Activated CD4-positive, alpha-beta T cell treated with anti-CD3 and anti-CD28 coated beads, Interleukin-2, amount 10 ng/mL, durations not matched to agents 24 days and 14 days (primary cell): ENCODE measurements around the gene SLC22A23. TPM values are rescaled to one million over a fixed set of nuclear protein-coding genes. Genes with fewer than 3 reads are reported as not detected.

ENCODE experiments used
- DNase-seq: peaks from one replicate; pipeline ENCODE4 v3.0.0; 2022
- H3K27ac Mint-ChIP-seq: one replicate; pipeline ENCODE4 v1.8.0; 2022; ENCODE audit warnings: mild to moderate bottlenecking, mixed read lengths
- H3K27me3 Mint-ChIP-seq: one replicate; pipeline ENCODE4 v1.8.0; 2022; ENCODE audit warnings: mixed read lengths
- H3K36me3 Mint-ChIP-seq: one replicate; pipeline ENCODE4 v1.8.0; 2022; ENCODE audit warnings: low read depth, mild to moderate bottlenecking, mixed read lengths
- H3K4me1 Mint-ChIP-seq: one replicate; pipeline ENCODE4 v1.8.0; 2021; ENCODE audit warnings: mixed read lengths
- H3K4me3 Mint-ChIP-seq: one replicate; pipeline ENCODE4 v1.8.0; 2022; ENCODE audit warnings: mild to moderate bottlenecking, moderate library complexity, mixed read lengths
- H3K9me3 Mint-ChIP-seq: one replicate; pipeline ENCODE4 v1.8.0; 2021; ENCODE audit warnings: mixed read lengths
- intact Hi-C: fragments of 100-400 bp; cut with micrococcal nuclease; formaldehyde crosslinking; loops from one replicate; pipeline ENCODE4 v1.15.1; 2023
- total RNA-seq: library from RNA; stranded (reverse); gene quantifications from 2 replicates; pipeline ENCODE4 v1.2.3, GENCODE V29; 2022

SLC22A23 gene
- total RNA-seq, 1 donor from 2014 or later = 0.12 TPM

DNA sequence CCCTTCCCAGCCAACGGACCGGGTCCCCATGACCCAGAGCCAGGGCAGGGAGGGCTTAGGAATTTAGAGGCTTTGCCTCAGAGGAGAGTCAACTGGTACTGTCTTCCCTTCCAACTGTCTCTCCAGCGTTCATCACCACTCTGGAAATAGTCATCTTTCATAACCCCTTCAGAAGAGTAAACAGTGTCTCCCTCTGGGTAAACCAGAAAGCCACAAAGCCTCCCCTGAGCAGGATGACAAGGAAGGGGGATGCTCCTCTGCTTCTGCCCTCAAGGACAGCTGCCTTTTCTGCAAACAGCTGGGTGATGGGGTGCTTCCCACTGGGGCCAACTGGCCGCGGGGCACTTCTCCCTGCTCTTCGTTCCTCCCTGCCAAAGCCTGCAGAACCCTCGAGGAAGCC lies 108.0 kb downstream of the SLC22A23 start:
- no peaks in the 10 kb centered on the region for H3K4me1 Mint-ChIP-seq
- DNase-seq = no peak
- H3K36me3 Mint-ChIP-seq = no peaks in the 10 kb centered on the region
- no peak overlapping the region for H3K4me3 Mint-ChIP-seq
- no peaks in the 10 kb centered on the region for H3K9me3 Mint-ChIP-seq
- no peak overlapping the region for H3K27ac Mint-ChIP-seq
- intact Hi-C loops = no loop called here
- H3K27me3 Mint-ChIP-seq = peaks cover 17% of the 10 kb centered on the region

DNA sequence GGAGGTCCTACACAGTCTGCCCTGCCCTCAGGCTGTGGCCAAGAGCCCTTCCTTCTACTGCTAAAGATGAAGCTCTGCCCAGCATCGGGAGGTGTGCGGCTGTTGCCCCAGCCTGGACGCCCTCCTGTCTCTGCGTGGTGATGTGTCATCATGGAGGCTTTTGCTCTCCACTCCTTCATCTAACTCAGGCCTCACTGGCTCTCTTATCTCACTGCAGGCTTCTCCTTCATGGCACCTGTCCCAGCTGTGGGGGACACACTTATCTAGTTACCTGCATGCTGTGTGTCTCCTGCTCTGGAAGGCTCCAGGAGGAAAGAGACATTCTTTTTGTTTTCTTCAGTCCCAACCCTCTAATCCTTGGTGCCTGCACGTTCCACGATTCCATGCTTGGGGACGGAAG lies 109.0 kb downstream of the SLC22A23 start:
- Mint-ChIP-seq H3K27me3 (peaks cover 13% of the 10 kb centered on the region), H3K36me3 (no peaks in the 10 kb centered on the region), H3K4me1 (no peaks in the 10 kb centered on the region), H3K27ac (no peak overlapping the region), H3K4me3 (no peak overlapping the region), H3K9me3 (no peaks in the 10 kb centered on the region)
- DNase-seq = no peak
- intact Hi-C loops = no loop called here

GRCh38 chr6:3347247-3347646 lies 109.6 kb downstream of the SLC22A23 start:
- DNase-seq = no peak
- Mint-ChIP-seq H3K27ac (no peak overlapping the region), H3K4me3 (no peak overlapping the region), H3K4me1 (no peaks in the 10 kb centered on the region), H3K27me3 (peaks cover 12% of the 10 kb centered on the region), H3K36me3 (no peaks in the 10 kb centered on the region), H3K9me3 (no peaks in the 10 kb centered on the region)
- intact Hi-C loops = no loop called here

DNA sequence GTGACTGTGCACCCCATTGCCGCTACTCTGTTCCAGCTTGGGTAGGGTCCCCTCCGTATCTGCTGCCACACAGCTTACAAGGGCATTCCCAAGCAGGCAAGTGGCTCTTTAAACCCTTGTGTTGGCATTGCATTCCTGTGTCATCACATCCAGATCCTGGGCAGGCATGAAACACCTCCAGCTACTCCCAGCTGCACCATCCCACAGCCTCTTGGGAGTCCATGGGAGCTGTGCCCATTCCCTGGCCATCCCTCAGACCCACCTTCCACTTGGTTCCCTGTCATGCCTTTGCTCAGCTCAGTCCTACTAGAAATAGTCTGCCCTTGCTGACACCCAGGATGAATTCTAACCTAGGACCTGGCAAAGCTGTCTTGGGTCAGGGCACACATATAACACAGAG lies 110.4 kb downstream of the SLC22A23 start:
- Mint-ChIP-seq H3K27ac (no peak overlapping the region), H3K27me3 (peaks cover 10% of the 10 kb centered on the region), H3K9me3 (no peaks in the 10 kb centered on the region), H3K4me3 (no peak overlapping the region), H3K4me1 (no peaks in the 10 kb centered on the region), H3K36me3 (no peaks in the 10 kb centered on the region)
- intact Hi-C loops = no loop called here
- no peak for DNase-seq

DNA sequence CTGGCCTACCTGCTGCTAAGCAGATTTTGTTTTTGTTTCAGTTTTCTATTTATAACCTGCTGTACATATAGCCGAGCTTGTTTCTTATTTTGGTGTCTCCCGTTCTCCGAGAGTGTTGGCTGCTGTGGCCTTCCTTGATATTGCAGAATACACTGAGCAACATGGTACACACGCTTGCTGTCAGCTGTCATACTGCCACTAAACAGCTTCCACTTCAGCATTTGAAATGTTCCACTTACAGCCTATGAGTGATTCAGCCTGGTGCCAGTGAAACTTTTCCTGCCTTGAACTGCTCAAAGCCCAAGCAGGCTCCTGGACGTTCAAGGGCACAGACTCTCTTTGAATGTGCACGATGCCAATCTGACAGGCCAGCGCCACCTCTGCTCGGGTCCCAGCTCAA lies 111.0 kb downstream of the SLC22A23 start:
- Mint-ChIP-seq H3K27ac (no peak overlapping the region), H3K27me3 (peaks cover 12% of the 10 kb centered on the region), H3K4me1 (no peaks in the 10 kb centered on the region), H3K4me3 (no peak overlapping the region), H3K9me3 (no peaks in the 10 kb centered on the region), H3K36me3 (no peaks in the 10 kb centered on the region)
- no peak for DNase-seq
- intact Hi-C loops = no loop called here

DNA sequence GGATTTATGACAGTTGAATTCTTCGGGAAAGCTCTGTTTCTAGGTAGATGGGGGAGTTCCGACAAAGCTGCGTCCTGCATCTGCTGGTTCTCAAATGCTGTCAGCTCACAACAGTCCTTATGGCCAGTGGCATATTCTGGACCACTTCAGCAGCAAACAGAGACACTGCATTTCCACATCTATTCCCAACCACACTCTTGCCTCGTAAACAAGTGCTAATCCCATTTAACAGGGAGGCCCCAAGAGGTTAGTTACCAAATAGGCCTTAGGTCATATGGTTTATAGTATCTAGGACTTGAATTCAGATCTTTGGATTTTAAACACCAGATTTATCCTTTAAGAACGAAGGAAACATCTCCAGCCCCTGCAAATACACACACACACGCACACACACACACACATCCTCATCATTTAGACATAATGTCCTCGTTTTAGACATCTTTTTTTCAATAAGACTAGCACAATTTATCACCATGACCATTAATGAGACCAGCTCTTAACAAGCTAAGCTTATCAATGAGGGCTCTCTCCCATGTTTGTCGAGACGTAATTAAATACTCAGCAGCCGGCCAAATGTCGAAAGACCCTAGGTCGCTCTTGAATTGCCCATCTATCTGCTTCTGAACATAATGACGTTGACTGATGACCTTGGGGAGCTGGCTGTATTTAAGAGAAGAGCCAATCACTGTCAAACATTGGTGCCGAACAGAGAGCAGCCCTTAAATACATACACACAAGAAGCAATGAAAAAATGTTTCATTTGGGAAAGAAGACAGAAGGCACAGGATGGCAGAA lies 113.6 kb downstream of the SLC22A23 start:
- intact Hi-C loops = no loop called here
- Mint-ChIP-seq H3K4me1 (peaks cover 2% of the 10 kb centered on the region), H3K36me3 (no peaks in the 10 kb centered on the region), H3K4me3 (no peak overlapping the region), H3K27me3 (peaks cover 5% of the 10 kb centered on the region), H3K27ac (no peak overlapping the region), H3K9me3 (no peaks in the 10 kb centered on the region)
- DNase-seq = no peak

GRCh38 chr6:3341467-3341866 lies 115.4 kb downstream of the SLC22A23 start:
- intact Hi-C loops = no loop called here
- DNase-seq = no peak
- Mint-ChIP-seq H3K27ac (no peak overlapping the region), H3K4me3 (no peak overlapping the region), H3K9me3 (no peaks in the 10 kb centered on the region), H3K36me3 (no peaks in the 10 kb centered on the region), H3K4me1 (peaks cover 8% of the 10 kb centered on the region), H3K27me3 (peaks cover 3% of the 10 kb centered on the region)

DNA sequence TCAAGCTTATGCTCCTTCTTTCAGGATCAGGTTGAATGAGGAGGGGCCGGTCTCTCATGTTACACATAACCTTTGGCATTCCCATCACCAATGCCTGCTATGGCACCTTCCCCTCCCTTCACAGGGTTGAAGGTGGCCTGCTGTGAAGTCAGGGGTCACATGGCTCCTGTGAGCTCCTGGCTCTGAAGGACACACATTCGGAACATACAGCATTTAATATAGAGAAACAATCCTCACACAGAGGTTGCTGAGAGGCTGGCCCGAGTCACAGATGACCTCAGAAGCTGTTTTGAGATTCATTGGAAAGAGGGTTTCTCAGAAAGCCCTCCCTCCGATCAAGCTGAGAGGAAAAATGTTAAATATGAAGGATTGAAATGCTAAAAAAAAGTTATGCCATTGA lies 116.0 kb downstream of the SLC22A23 start:
- no peak for DNase-seq
- H3K4me3 Mint-ChIP-seq = no peak overlapping the region
- no peaks in the 10 kb centered on the region for H3K9me3 Mint-ChIP-seq
- H3K27ac Mint-ChIP-seq = no peak overlapping the region
- H3K4me1 Mint-ChIP-seq = peaks cover 8% of the 10 kb centered on the region
- H3K27me3 Mint-ChIP-seq = peaks cover 3% of the 10 kb centered on the region
- intact Hi-C loops = no loop called here
- H3K36me3 Mint-ChIP-seq = no peaks in the 10 kb centered on the region

- no peak overlapping the region for H3K4me3 Mint-ChIP-seq
- no peak for DNase-seq
- H3K36me3 Mint-ChIP-seq = no peaks in the 10 kb centered on the region
- H3K27ac Mint-ChIP-seq = no peak overlapping the region
- intact Hi-C loops = no loop called here
- H3K27me3 Mint-ChIP-seq = peaks cover 3% of the 10 kb centered on the region
- no peaks in the 10 kb centered on the region for H3K9me3 Mint-ChIP-seq
- H3K4me1 Mint-ChIP-seq = peaks cover 8% of the 10 kb centered on the region
These were observed 116.5 kb downstream of the SLC22A23 start for GRCh38 chr6:3340358-3340802.

GRCh38 chr6:3339811-3340210 lies 117.0 kb downstream of the SLC22A23 start:
- DNase-seq = no peak
- Mint-ChIP-seq H3K27ac (no peak overlapping the region), H3K4me3 (no peak overlapping the region), H3K4me1 (peaks cover 8% of the 10 kb centered on the region), H3K27me3 (peaks cover 3% of the 10 kb centered on the region), H3K9me3 (no peaks in the 10 kb centered on the region), H3K36me3 (no peaks in the 10 kb centered on the region)
- intact Hi-C loops = no loop called here

DNA sequence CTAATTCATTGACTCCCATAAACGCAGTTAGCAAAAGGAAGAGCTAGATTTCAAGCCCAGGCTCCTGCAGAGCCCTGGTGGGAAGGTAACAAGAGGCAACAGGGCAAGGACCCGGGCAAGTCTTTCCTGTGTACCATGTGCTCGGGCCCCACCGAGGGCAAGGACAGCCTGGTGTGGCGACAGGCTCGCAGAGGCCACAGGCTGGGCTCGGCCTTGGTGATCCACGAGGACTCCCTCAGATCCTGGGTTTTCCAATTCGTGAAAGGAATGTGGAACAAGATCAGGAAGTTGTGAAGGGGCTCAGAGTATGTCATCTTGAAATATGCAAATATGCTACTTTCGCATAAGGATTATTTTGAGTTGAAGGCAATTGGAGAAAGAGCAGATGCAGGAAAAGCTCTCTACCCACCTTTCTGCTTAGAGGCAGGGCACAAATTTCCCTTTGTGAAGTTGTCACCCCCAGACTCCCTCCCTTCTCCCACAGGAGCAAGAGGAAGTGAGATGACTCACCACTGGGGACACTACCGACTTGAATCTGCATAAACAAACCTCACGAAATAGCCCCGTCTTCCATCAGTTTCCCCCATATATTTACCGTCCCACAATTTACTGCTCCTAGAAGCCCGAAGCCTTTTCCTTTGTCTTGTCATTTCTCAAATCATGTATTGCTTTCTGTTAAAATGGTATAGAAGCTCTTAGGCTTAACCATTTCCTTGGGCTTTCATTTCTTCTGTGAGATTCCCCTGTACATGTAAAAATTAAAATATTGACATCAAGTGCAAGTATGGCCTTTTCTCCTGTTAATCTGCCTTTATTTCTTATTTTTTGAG lies 119.1 kb downstream of the SLC22A23 start:
- no peaks in the 10 kb centered on the region for H3K36me3 Mint-ChIP-seq
- DNase-seq = no peak
- H3K27me3 Mint-ChIP-seq = peaks cover 8% of the 10 kb centered on the region
- H3K4me1 Mint-ChIP-seq = peaks cover 8% of the 10 kb centered on the region
- intact Hi-C loops = no loop called here
- no peaks in the 10 kb centered on the region for H3K9me3 Mint-ChIP-seq
- no peak overlapping the region for H3K27ac Mint-ChIP-seq
- H3K4me3 Mint-ChIP-seq = no peak overlapping the region

- Mint-ChIP-seq H3K4me1 (peaks cover 8% of the 10 kb centered on the region), H3K27ac (no peak overlapping the region), H3K4me3 (no peak overlapping the region), H3K36me3 (no peaks in the 10 kb centered on the region), H3K27me3 (peaks cover 8% of the 10 kb centered on the region), H3K9me3 (no peaks in the 10 kb centered on the region)
- no peak for DNase-seq
- intact Hi-C loops = no loop called here
These were observed 119.9 kb downstream of the SLC22A23 start for GRCh38 chr6:3336859-3337515.

DNA sequence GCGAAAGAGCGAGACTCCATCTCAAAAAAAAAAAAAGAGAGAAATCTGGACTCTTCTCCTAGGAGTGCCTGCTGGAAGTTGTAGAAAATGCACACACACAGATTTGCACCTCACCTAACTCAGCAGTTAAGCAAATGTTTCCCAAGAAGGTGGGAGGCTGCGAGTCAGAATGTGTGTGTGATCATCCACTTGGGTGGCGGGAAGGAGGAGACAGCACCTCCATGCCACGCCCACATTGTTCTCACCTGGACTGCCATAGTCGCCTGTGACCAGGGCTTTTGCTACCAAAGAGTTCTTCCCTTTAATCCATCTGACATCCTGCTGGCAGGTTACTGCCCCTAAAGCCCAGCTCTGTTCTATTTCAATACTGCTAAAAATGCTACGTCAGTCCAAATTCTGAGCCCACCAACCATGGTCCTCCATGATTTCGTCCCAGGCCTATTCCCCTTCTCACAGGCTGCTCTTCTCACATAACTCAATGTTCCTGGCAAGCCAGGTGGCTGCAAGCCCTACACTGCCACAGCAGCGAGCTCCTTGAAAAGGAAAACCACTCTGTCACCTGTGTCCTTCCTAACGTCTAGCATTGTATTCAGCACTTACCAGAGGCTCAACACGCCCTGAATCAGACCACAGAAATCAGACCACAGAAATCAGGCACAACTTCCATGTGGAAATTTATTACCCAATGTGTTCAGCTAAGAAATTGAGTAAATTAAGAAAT lies 120.6 kb downstream of the SLC22A23 start:
- H3K9me3 Mint-ChIP-seq = no peaks in the 10 kb centered on the region
- no peak overlapping the region for H3K4me3 Mint-ChIP-seq
- intact Hi-C loops = no loop called here
- no peak for DNase-seq
- peaks cover 8% of the 10 kb centered on the region for H3K4me1 Mint-ChIP-seq
- H3K27me3 Mint-ChIP-seq = peaks cover 5% of the 10 kb centered on the region
- no peak overlapping the region for H3K27ac Mint-ChIP-seq
- no peaks in the 10 kb centered on the region for H3K36me3 Mint-ChIP-seq
